ENCODE measurements around the gene AKR1B15. TPM values are rescaled to one million over a fixed set of nuclear protein-coding genes. Genes with fewer than 3 reads are reported as not detected.

Gene AKR1B15
- total RNA-seq, 2 donors from 2014 or later, result not detected

- no peaks in the 10 kb centered on the region for H3K36me3 Mint-ChIP-seq (ENCODE audit: low read depth)
- no peak overlapping the region for H3K4me3 Mint-ChIP-seq
- Histone ChIP-seq H3K4me1 (ENCODE audit: control insufficient read depth, insufficient read depth, low read length) (no peaks in the 10 kb centered on the region), H3K9me3 (ENCODE audit: control insufficient read depth, low read length) (no peaks in the 10 kb centered on the region), H3K36me3 (ENCODE audit: control insufficient read depth, insufficient read depth, low read length) (no peaks in the 10 kb centered on the region), H3K27me3 (ENCODE audit: control insufficient read depth, insufficient read depth, low read length, poor library complexity, severe bottlenecking) (no peaks in the 10 kb centered on the region), H3K27ac (ENCODE audit: low read depth, low read length) (no peak overlapping the region), H3K9ac (ENCODE audit: extremely low read depth, low read length, poor library complexity, severe bottlenecking) (no peak overlapping the region), H3K4me3 (ENCODE audit: low read length) (no peak overlapping the region)
- no peak for TF ChIP-seq CTCF (conservative IDR thresholded peaks at IDR 0.05)
- no peaks in the 10 kb centered on the region for H3K4me1 Mint-ChIP-seq
- H3K9me3 Mint-ChIP-seq, result peaks cover 33% of the 10 kb centered on the region
- no peak overlapping the region for H3K27ac Mint-ChIP-seq
- no peaks in the 10 kb centered on the region for H3K27me3 Mint-ChIP-seq (ENCODE audit: insufficient read depth)
- WGBS, 2 experiments (ENCODE audit: insufficient coverage in 1 of 2, insufficient read length in 1 of 2), result 48 to 63% methylated on average over 4 to 8 of the region's 8 CpGs
- no peak for DNase-seq
Observed at GRCh38 chr7:134593530-134594392, 44.9 kb downstream of the AKR1B15 start.

DNA sequence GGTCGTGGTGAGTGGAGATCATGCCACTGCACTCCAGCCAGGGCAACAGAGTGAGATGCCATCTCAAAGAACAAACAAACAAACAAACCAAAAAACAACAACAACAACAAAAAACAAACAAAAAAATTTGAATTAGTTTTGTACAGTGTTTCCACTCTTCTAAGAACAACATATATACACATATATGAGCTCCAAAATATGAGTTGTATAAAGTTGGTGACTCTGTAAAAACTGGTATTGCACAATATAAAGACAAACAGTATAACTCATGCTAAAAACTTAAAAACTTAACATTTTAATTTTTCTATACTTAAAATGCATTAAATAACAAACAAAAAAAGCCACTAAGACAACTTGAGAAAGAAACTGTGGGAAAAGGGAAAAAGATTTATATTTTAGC, 46.0 kb downstream of the AKR1B15 start:
- no peak overlapping the region for H3K27ac ChIP-seq (ENCODE audit: low read depth, low read length)

DNA sequence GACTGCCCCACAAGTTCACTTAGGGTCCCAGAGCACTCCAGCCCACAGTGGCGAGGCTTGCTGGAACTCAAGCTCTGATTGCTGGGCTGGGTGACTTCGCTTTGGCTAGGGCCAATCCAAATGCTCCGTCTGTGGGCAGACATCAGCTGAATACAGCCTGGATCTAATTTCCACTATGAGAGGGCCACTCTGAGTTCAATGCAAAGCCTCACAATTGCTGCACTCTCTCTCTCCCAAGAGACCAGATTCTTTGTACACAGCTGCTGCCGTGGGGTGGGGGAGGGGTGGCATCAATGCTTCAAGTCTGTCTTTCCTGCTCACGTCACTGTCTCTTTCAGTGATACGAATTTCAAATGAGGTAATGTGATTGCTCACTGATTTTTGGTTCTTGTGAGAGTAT, 50.5 kb downstream of the AKR1B15 start:
- no peaks in the 10 kb centered on the region for H3K9me3 ChIP-seq (ENCODE audit: control insufficient read depth, low read length)
- no peak overlapping the region for H3K4me3 Mint-ChIP-seq
- H3K27me3 Mint-ChIP-seq (ENCODE audit: insufficient read depth), result no peaks in the 10 kb centered on the region
- H3K27ac ChIP-seq (ENCODE audit: low read depth, low read length), result no peak overlapping the region
- no peaks in the 10 kb centered on the region for H3K4me1 ChIP-seq (ENCODE audit: control insufficient read depth, insufficient read depth, low read length)
- H3K27me3 ChIP-seq (ENCODE audit: control insufficient read depth, insufficient read depth, low read length, poor library complexity, severe bottlenecking), result no peaks in the 10 kb centered on the region
- 75 to 82% methylated on average over 4 to 6 of the region's 6 CpGs for WGBS, 2 experiments (ENCODE audit: insufficient coverage in 1 of 2, insufficient read length in 1 of 2)
- no peak for TF ChIP-seq CTCF (conservative IDR thresholded peaks at IDR 0.05)
- no peak for DNase-seq
- H3K27ac Mint-ChIP-seq, result no peak overlapping the region
- peaks cover 11% of the 10 kb centered on the region for H3K9me3 Mint-ChIP-seq
- peaks cover 2% of the 10 kb centered on the region for H3K36me3 Mint-ChIP-seq (ENCODE audit: low read depth)
- H3K9ac ChIP-seq (ENCODE audit: extremely low read depth, low read length, poor library complexity, severe bottlenecking), result no peak overlapping the region
- no peaks in the 10 kb centered on the region for H3K4me1 Mint-ChIP-seq
- no peak overlapping the region for H3K4me3 ChIP-seq (ENCODE audit: low read length)
- no peaks in the 10 kb centered on the region for H3K36me3 ChIP-seq (ENCODE audit: control insufficient read depth, insufficient read depth, low read length)

More for the DNA sequence above, 46.0 kb downstream of the AKR1B15 start:
- Mint-ChIP-seq H3K27ac (no peak overlapping the region), H3K36me3 (ENCODE audit: low read depth) (peaks cover 2% of the 10 kb centered on the region), H3K4me1 (no peaks in the 10 kb centered on the region), H3K9me3 (peaks cover 30% of the 10 kb centered on the region), H3K27me3 (ENCODE audit: insufficient read depth) (no peaks in the 10 kb centered on the region), H3K4me3 (no peak overlapping the region)
- TF ChIP-seq CTCF (conservative IDR thresholded peaks at IDR 0.05), result no peak
- Histone ChIP-seq H3K27me3 (ENCODE audit: control insufficient read depth, insufficient read depth, low read length, poor library complexity, severe bottlenecking) (no peaks in the 10 kb centered on the region), H3K9me3 (ENCODE audit: control insufficient read depth, low read length) (no peaks in the 10 kb centered on the region), H3K36me3 (ENCODE audit: control insufficient read depth, insufficient read depth, low read length) (no peaks in the 10 kb centered on the region), H3K4me1 (ENCODE audit: control insufficient read depth, insufficient read depth, low read length) (no peaks in the 10 kb centered on the region), H3K9ac (ENCODE audit: extremely low read depth, low read length, poor library complexity, severe bottlenecking) (no peak overlapping the region), H3K4me3 (ENCODE audit: low read length) (no peak overlapping the region)
- WGBS, 2 experiments (ENCODE audit: insufficient coverage in 1 of 2, insufficient read length in 1 of 2), result 0% methylated on average over 1 of the region's 1 CpG; no CpG with 5 or more reads in 1 of the 2 experiments
- no peak for DNase-seq

Data from endodermal cell (in vitro differentiated cells).